ENCODE results near the gene MUC5AC. TPM values are rescaled to one million over a fixed set of nuclear protein-coding genes. Genes with fewer than 3 reads are reported as not detected.

The MUC5AC gene
- total and polyA plus RNA-seq, 2 experiments from 2014 or later: not detected

- Histone ChIP-seq H3K4me1 (ENCODE audit: low read depth) (no peaks in the 10 kb centered on the region), H3K27me3 (peaks cover 3% of the 10 kb centered on the region), H3K9me3 (ENCODE audit: low read depth) (no peaks in the 10 kb centered on the region), H3K27ac (no peak overlapping the region), H3K36me3 (no peaks in the 10 kb centered on the region), H3K4me3 (no peak overlapping the region)
- no peak for DNase-seq (ENCODE audit: low read depth in 1 of 2, low spot score in 1 of 2)
- TF ChIP-seq, protein P1, sequence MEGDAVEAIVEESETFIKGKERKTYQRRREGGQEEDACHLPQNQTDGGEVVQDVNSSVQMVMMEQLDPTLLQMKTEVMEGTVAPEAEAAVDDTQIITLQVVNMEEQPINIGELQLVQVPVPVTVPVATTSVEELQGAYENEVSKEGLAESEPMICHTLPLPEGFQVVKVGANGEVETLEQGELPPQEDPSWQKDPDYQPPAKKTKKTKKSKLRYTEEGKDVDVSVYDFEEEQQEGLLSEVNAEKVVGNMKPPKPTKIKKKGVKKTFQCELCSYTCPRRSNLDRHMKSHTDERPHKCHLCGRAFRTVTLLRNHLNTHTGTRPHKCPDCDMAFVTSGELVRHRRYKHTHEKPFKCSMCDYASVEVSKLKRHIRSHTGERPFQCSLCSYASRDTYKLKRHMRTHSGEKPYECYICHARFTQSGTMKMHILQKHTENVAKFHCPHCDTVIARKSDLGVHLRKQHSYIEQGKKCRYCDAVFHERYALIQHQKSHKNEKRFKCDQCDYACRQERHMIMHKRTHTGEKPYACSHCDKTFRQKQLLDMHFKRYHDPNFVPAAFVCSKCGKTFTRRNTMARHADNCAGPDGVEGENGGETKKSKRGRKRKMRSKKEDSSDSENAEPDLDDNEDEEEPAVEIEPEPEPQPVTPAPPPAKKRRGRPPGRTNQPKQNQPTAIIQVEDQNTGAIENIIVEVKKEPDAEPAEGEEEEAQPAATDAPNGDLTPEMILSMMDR (IDR thresholded peaks at IDR 0.05; ENCODE audit: low read depth, low read length): no peak
These were observed 37.0 kb upstream of the MUC5AC start for GRCh38 chr11:1120532-1121330.

- no peaks in the 10 kb centered on the region for H3K4me1 ChIP-seq (ENCODE audit: low read depth)
- TF ChIP-seq, protein P1 (IDR thresholded peaks at IDR 0.05; ENCODE audit: low read depth, low read length): no peak
- peaks cover 3% of the 10 kb centered on the region for H3K27me3 ChIP-seq
- no peak overlapping the region for H3K27ac ChIP-seq
- DNase-seq (ENCODE audit: low read depth in 1 of 2, low spot score in 1 of 2): no peak
- H3K36me3 ChIP-seq: no peaks in the 10 kb centered on the region
- H3K4me3 ChIP-seq: no peak overlapping the region
- H3K9me3 ChIP-seq (ENCODE audit: low read depth): no peaks in the 10 kb centered on the region
These were observed 36.4 kb upstream of the MUC5AC start for GRCh38 chr11:1121331-1121812.

DNA sequence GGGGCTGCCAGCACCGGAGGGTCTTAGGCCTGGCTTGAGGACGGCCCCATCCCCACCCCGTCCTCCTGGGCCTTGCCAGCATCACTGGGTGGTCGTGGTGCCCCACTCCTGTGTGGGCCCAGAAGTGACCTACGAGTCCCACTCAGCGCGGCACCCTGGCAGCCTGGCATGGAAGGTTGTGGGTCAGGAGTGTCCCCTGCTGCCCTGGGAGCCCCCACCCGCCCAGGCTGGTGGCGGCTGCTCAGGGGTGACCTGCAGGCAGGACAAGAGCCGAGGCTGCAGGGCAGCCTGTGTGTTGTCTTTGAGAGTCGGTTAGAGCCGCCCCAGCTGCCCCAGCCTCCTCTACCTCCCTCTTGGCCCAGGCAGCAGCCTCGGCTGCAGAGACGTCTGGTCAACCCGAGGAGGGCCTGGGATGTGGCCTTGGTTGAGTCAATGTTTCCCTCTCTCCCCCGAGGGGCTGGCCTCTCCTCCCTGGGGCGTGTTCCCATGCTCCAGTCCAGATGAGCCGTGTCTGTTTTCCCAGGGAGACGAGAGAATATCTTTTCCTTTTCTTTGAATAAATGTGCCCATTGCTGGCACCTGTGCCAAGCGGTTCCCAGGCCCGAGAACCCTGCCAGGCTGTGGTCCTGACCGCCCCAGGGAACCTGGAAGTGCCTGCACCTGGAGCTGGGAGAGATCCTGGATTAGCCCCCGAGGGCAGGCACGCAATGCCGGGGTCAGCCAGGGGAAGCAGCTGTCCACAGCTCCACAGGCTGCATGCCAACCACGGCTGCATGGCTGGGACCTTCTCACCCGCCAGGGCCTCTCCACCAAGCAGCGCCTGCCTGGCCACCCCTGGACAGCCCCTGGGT, 35.7 kb upstream of the MUC5AC start:
- Histone ChIP-seq H3K4me3 (no peak overlapping the region), H3K9me3 (ENCODE audit: low read depth) (no peaks in the 10 kb centered on the region), H3K27me3 (no peaks in the 10 kb centered on the region), H3K36me3 (no peaks in the 10 kb centered on the region), H3K4me1 (ENCODE audit: low read depth) (no peaks in the 10 kb centered on the region), H3K27ac (no peak overlapping the region)
- DNase-seq (ENCODE audit: low read depth in 1 of 2, low spot score in 1 of 2): no peak
- TF ChIP-seq, protein P1 (IDR thresholded peaks at IDR 0.05; ENCODE audit: low read depth, low read length): no peak

DNA sequence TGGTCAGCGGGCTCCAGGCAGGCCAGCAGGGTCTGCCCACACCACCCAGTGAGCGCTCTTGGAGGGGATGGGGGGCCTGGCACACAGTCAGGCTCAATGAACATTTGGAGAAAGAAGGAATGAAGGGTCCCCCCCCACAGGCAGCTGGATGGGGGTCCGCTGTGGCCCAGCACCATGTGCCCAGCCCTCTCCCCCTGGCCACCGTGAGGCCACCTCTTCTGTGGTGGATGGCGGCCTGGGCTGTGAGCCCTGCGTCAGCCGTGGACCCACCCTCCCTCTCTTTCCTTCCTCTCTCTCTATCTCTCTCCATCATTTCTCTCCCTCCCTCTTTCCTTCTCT, 35.1 kb upstream of the MUC5AC start:
- TF ChIP-seq, protein P1 (IDR thresholded peaks at IDR 0.05; ENCODE audit: low read depth, low read length): no peak
- Histone ChIP-seq H3K9me3 (ENCODE audit: low read depth) (no peaks in the 10 kb centered on the region), H3K36me3 (no peaks in the 10 kb centered on the region), H3K27ac (no peak overlapping the region), H3K4me1 (ENCODE audit: low read depth) (no peaks in the 10 kb centered on the region), H3K27me3 (no peaks in the 10 kb centered on the region), H3K4me3 (no peak overlapping the region)
- no peak for DNase-seq (ENCODE audit: low read depth in 1 of 2, low spot score in 1 of 2)

GRCh38 chr11:1123970-1124369, 33.8 kb upstream of the MUC5AC start:
- DNase-seq (ENCODE audit: low read depth in 1 of 2, low spot score in 1 of 2): no peak
- Histone ChIP-seq H3K36me3 (no peaks in the 10 kb centered on the region), H3K9me3 (ENCODE audit: low read depth) (no peaks in the 10 kb centered on the region), H3K27ac (no peak overlapping the region), H3K4me1 (ENCODE audit: low read depth) (no peaks in the 10 kb centered on the region), H3K4me3 (no peak overlapping the region), H3K27me3 (no peaks in the 10 kb centered on the region)
- TF ChIP-seq, protein P1 (IDR thresholded peaks at IDR 0.05; ENCODE audit: low read depth, low read length): no peak

Measured in cardiac muscle cell (in vitro differentiated cells and primary cell).